Lung (tissue), 16 donors: ENCODE data around the gene CYP19A1. TPM values are rescaled to one million over a fixed set of nuclear protein-coding genes. Genes with fewer than 3 reads are reported as not detected.

Experiments
- ATAC-seq: fragments of 200-7000 bp; cut with Tn5 transposase; one replicate; pipeline ENCODE4 v1.9.1; 2020; ENCODE audit warnings: moderate number of reproducible peaks; ENCODE audit not compliant: insufficient read depth, low FRiP score
- DNase-seq, 3 donors: peaks; one replicate each; pipeline ENCODE4 v3.0.0-alpha.2; 2013 to 2017
- H3K27ac ChIP-seq, 2 donors: one replicate each; pipeline ENCODE4 v1.5.1; 2013; ENCODE audit warnings: mild to moderate bottlenecking in 2 of 2, moderate library complexity in 2 of 2, control low read depth in 1 of 2, inconsistent platforms in 1 of 2, low read depth in 1 of 2, low read length in 1 of 2
- H3K27me3 ChIP-seq, 3 donors: one replicate each; pipeline ENCODE4 v1.5.1; 2013; ENCODE audit warnings: low read length in 2 of 3; ENCODE audit not compliant: control insufficient read depth in 3 of 3, insufficient read depth in 3 of 3
- H3K36me3 ChIP-seq, 4 donors: one replicate each; pipeline ENCODE4 v1.5.1; 2013; ENCODE audit warnings: low read length in 4 of 4, mild to moderate bottlenecking in 1 of 4, moderate library complexity in 1 of 4; ENCODE audit not compliant: control insufficient read depth in 4 of 4, insufficient read depth in 4 of 4
- H3K4me1 ChIP-seq, 5 donors: one replicate each; pipeline ENCODE4 v1.5.1; 2013; ENCODE audit warnings: low read length in 5 of 5, mild to moderate bottlenecking in 2 of 5, moderate library complexity in 1 of 5; ENCODE audit not compliant: control insufficient read depth in 5 of 5, insufficient read depth in 5 of 5
- H3K4me3 ChIP-seq: one replicate; pipeline ENCODE4 v1.5.1; 2013; ENCODE audit warnings: mild to moderate bottlenecking, control low read depth, moderate library complexity
- H3K9ac ChIP-seq, 2 donors: one replicate each; pipeline ENCODE4 v1.5.1; 2013; ENCODE audit warnings: low read length in 2 of 2, control low read depth in 1 of 2; ENCODE audit not compliant: insufficient read depth in 1 of 2
- H3K9me3 ChIP-seq, 4 donors: one replicate each; pipeline ENCODE4 v1.5.1; 2013; ENCODE audit warnings: low read length in 3 of 4, mild to moderate bottlenecking in 1 of 4, moderate library complexity in 1 of 4; ENCODE audit not compliant: control insufficient read depth in 4 of 4, insufficient read depth in 3 of 4
- WGBS, 2 donors: extraction: QIAGEN DNeasy Blood & Tissue Kit; methylation state at CpG; one replicate each; pipeline ENCODE4 v1.1.7; 2013; 5-methylcytosine and 5-hydroxymethylcytosine counted together
- long read RNA-seq, 5 donors: transcript quantifications; one replicate each; lab custom pipeline, GENCODE V29; 2026
- polyA plus RNA-seq, 2 donors: library from polyadenylated mRNA; stranded (reverse); fragments of 200-250 nt; gene quantifications; one replicate each; pipeline ENCODE4 v1.2.1, GENCODE V29; 2013
- total RNA-seq, 2 donors: library from RNA; depleted of rRNA in 1 of 2; stranded (reverse); fragments of >200 nt in 1 of 2; gene quantifications; one replicate each; pipeline ENCODE4 v1.2.1, GENCODE V29; 2014 to 2021
- TF ChIP-seq, protein P1 (sequence below): IDR thresholded peaks from 2 replicates; pipeline ENCODE4 v1.5.1; 2012; ENCODE audit warnings: mild to moderate bottlenecking; ENCODE audit errors: control extremely low read depth, extremely low read depth
- donor health status: control.
- donor health status: control.
- donor health status: Bipolar disorder and iron deficiency.
- donor health status: healthy.
- donor health status: DM: yes; HTN: yes; CAD: no.

The CYP19A1 gene
- total RNA-seq (1 to 10 TPM; 1.2 to 3.5 TPM), polyA plus RNA-seq (1 to 10 TPM in 1 of 2 donors, under 1 TPM in 1; 0.37 to 9.6 TPM)
- long read RNA-seq, donor 1 = 0 reads
- long read RNA-seq, donor 2 = 0 reads
- long read RNA-seq, donor 3 = 0 reads
- long read RNA-seq, donor 4 = 0 reads
- long read RNA-seq, donor 5 = 0 reads

- 91 to 94% methylated on average over 6 of the region's 6 CpGs for WGBS, 2 donors
- Histone ChIP-seq H3K27me3 (peaks cover 0 to 23% (median 11%) of the 10 kb centered on the region in 3 donors), H3K4me3 (no peak within 1 kb of the TSS), H3K27ac (no peak within 1 kb of the TSS), H3K36me3 (no peaks in the 10 kb centered on the region), H3K4me1 (peaks cover 0 to 15% (median 9%) of the 10 kb centered on the region in 5 donors), H3K9me3 (no peaks in the 10 kb centered on the region), H3K9ac (no peak within 1 kb of the TSS)
- ATAC-seq = no peak
- DNase-seq = no peak
- TF ChIP-seq, protein P1, sequence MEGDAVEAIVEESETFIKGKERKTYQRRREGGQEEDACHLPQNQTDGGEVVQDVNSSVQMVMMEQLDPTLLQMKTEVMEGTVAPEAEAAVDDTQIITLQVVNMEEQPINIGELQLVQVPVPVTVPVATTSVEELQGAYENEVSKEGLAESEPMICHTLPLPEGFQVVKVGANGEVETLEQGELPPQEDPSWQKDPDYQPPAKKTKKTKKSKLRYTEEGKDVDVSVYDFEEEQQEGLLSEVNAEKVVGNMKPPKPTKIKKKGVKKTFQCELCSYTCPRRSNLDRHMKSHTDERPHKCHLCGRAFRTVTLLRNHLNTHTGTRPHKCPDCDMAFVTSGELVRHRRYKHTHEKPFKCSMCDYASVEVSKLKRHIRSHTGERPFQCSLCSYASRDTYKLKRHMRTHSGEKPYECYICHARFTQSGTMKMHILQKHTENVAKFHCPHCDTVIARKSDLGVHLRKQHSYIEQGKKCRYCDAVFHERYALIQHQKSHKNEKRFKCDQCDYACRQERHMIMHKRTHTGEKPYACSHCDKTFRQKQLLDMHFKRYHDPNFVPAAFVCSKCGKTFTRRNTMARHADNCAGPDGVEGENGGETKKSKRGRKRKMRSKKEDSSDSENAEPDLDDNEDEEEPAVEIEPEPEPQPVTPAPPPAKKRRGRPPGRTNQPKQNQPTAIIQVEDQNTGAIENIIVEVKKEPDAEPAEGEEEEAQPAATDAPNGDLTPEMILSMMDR = no peak
Measured at GRCh38 chr15:51338496-51338895, at the start of gene CYP19A1. Gene CYP19A1, minus strand, starts transcription at chr15:51338596. Its CDS starts 95,684 bp downstream, at chr15:51242912.

DNA sequence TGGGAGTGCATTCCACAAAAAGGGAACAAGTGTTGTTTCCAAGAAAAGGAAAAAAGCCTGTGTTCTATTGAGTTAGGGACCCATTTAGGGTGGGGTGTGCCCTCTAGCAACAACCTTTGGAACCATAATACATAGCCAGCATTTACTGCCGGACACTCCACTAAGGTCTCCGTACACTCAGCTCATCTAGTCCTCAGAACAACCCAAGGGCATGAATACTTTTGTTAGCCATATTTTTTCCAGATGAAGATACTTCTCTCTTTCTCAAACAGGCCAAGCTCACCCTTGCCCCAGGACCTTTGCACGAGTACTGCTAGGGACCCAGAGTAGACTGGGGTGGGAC is 49.3 kb upstream of the CYP19A1 start:
- H3K4me3 ChIP-seq = no peak overlapping the region
- H3K9ac ChIP-seq = no peak overlapping the region
- H3K9me3 ChIP-seq = no peaks in the 10 kb centered on the region
- ATAC-seq (no peak), DNase-seq (no peak)
- no peaks in the 10 kb centered on the region for H3K27me3 ChIP-seq
- 94 to 95% methylated on average over 3 of the region's 3 CpGs for WGBS, 2 donors
- no peak overlapping the region for H3K27ac ChIP-seq
- TF ChIP-seq, protein P1 = no peak
- H3K4me1 ChIP-seq = no peaks in the 10 kb centered on the region
- H3K36me3 ChIP-seq = no peaks in the 10 kb centered on the region

DNA sequence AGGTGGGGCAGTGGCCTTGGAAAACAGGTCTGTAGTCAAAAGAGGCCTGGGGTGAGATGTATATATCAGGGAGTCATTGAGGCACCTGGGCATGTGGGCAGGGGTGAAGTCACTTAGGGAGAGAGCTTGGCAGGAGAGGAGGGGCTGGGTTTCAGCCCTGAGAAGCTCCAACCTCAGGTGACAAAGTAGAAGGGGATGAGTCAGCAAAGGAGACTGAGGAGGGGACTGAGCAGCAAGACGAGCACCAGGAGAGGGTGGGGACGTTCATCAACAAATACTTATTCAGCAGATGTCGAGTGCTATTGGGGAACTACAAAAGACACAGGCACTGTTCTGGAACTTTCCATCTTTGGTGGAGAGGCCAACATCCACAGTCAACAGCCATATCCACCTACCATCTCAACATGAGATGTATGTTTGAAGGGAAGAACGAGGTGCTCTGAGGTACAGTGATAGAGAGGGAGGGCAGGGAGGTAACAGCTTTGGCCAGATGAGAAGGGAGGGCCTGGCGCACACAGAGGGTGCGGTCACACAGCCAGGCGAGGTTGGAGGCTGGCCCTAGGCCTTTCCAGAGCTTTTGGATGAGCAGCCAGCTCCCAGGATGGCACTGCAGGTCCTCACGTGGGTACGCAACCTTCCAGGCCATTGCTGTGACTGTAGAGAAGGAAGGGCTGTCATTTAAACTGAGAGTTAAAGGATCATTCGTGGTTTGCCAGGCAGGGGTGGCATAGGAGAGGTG is 48.7 kb upstream of the CYP19A1 start:
- WGBS, 2 donors = 79 to 89% methylated on average over 10 of the region's 10 CpGs
- Histone ChIP-seq H3K4me1 (no peaks in the 10 kb centered on the region), H3K9me3 (no peaks in the 10 kb centered on the region), H3K27me3 (no peaks in the 10 kb centered on the region), H3K9ac (no peak overlapping the region), H3K4me3 (no peak overlapping the region), H3K36me3 (no peaks in the 10 kb centered on the region), H3K27ac (no peak overlapping the region)
- TF ChIP-seq, protein P1 = no peak
- DNase-seq = no peak
- ATAC-seq = no peak
